Retinal pigment epithelial cell (primary cell): Measurements from ENCODE around the gene C20orf96.
A peak's percentile ranks its signal among the peaks of the same experiment; 100 is the strongest.

Source experiments
- DNase-seq: peaks from one replicate; pipeline ENCODE4 v3.0.0-alpha.2; 2010; ENCODE audit warnings: low read depth
- H3K4me3 ChIP-seq: 2 replicates; pipeline ENCODE4 v1.5.1; 2011; ENCODE audit warnings: mild to moderate bottlenecking, low read length, control low read depth, moderate library complexity
- CTCF ChIP-seq: conservative IDR thresholded peaks from 2 replicates; pipeline ENCODE4 v1.5.1; 2011; ENCODE audit warnings: low read depth, low read length, control low read depth, inconsistent platforms

C20orf96 gene

GRCh38 chr20:324177-325044 is 33.9 kb upstream of the C20orf96 start:
- peak overlapping the region; percentile 76 for H3K4me3 ChIP-seq
- DNase-seq, result no peak
- TF ChIP-seq CTCF, result peak; percentile 45

GRCh38 chr20:316316-317068 is 25.9 kb upstream of the C20orf96 start:
- no peak overlapping the region for H3K4me3 ChIP-seq
- no peak for TF ChIP-seq CTCF
- no peak for DNase-seq

GRCh38 chr20:313948-314347 is 23.4 kb upstream of the C20orf96 start:
- TF ChIP-seq CTCF, result no peak
- no peak for DNase-seq

GRCh38 chr20:313402-313801 is 22.9 kb upstream of the C20orf96 start:
- no peak for TF ChIP-seq CTCF

More at GRCh38 chr20:313948-314347, 23.4 kb upstream of the C20orf96 start:
- H3K4me3 ChIP-seq, result no peak overlapping the region

GRCh38 chr20:312866-313265 is 22.3 kb upstream of the C20orf96 start:
- no peak for DNase-seq
- TF ChIP-seq CTCF, result no peak
- H3K4me3 ChIP-seq, result no peak overlapping the region

More at GRCh38 chr20:313402-313801, 22.9 kb upstream of the C20orf96 start:
- no peak overlapping the region for H3K4me3 ChIP-seq
- no peak for DNase-seq

- no peak for DNase-seq
- no peak for TF ChIP-seq CTCF
These were observed 21.5 kb upstream of the C20orf96 start for GRCh38 chr20:312067-312466.

More at GRCh38 chr20:312067-312466, 21.5 kb upstream of the C20orf96 start:
- H3K4me3 ChIP-seq, result no peak overlapping the region
